DOHH2 (cell line): Measurements from ENCODE around the gene SPDYE11.
"Not testable (repeated sequence)": the region's sequence is repeated elsewhere in the genome, so short reads cannot be mapped to it uniquely, and the experiment has no call there.

ENCODE experiments used
- H3F3A ChIP-seq: fragments of 200-600 bp; sonication (generic), shearing (Covaris generic); 2 replicates; pipeline ENCODE4 v1.6.0; 2016; ENCODE audit warnings: antibody characterized with exemption, mild to moderate bottlenecking; ENCODE audit not compliant: control insufficient read depth, insufficient read depth
- H3K27ac ChIP-seq: fragments of 200-600 bp; sonication (generic); 2 replicates; pipeline ENCODE4 v1.5.1; 2014; ENCODE audit warnings: low read depth, mild to moderate bottlenecking, low read length, moderate library complexity
- H3K27me3 ChIP-seq: fragments of 200-600 bp; sonication (generic); 2 replicates; pipeline ENCODE4 v1.6.1; 2014; ENCODE audit warnings: mild to moderate bottlenecking, low read length, mixed read lengths; ENCODE audit not compliant: control insufficient read depth
- H3K36me3 ChIP-seq: fragments of 200-600 bp; sonication (generic); 2 replicates; pipeline ENCODE4 v1.6.1; 2014; ENCODE audit warnings: mild to moderate bottlenecking, low read length, moderate library complexity, mixed read lengths; ENCODE audit not compliant: control insufficient read depth
- H3K4me1 ChIP-seq: fragments of 200-600 bp; sonication (generic); 2 replicates; pipeline ENCODE4 v1.6.1; 2014; ENCODE audit warnings: mild to moderate bottlenecking, low read length, mixed read lengths; ENCODE audit not compliant: control insufficient read depth
- H3K4me2 ChIP-seq: fragments of 200-600 bp; sonication (generic); 2 replicates; pipeline ENCODE4 v1.6.0; 2014; ENCODE audit warnings: mild to moderate bottlenecking, low read length, moderate library complexity
- H3K4me3 ChIP-seq: fragments of 200-600 bp; sonication (generic); 2 replicates; pipeline ENCODE4 v1.5.1; 2014; ENCODE audit warnings: mild to moderate bottlenecking, low read length, mixed read lengths
- H3K79me2 ChIP-seq: fragments of 200-600 bp; sonication (generic); 2 replicates; pipeline ENCODE4 v1.6.1; 2014; ENCODE audit warnings: mild to moderate bottlenecking, low read length, mixed read lengths; ENCODE audit not compliant: control insufficient read depth
- H3K9me2 ChIP-seq: fragments of 200-600 bp; sonication (generic); replicated peaks from 2 replicates; pipeline ENCODE4 v1.6.1; 2014; ENCODE audit warnings: mild to moderate bottlenecking, low read length, mixed read lengths; ENCODE audit not compliant: control insufficient read depth
- H3K9me3 ChIP-seq: fragments of 200-600 bp; sonication (generic); 2 replicates; pipeline ENCODE4 v1.6.1; 2014; ENCODE audit warnings: antibody characterized with exemption, low read length, mixed read lengths; ENCODE audit not compliant: control insufficient read depth, insufficient read depth
- H4K20me1 ChIP-seq: fragments of 200-600 bp; sonication (generic); 2 replicates; pipeline ENCODE4 v1.6.0; 2014; ENCODE audit warnings: low read depth, mild to moderate bottlenecking, antibody characterized with exemption, low read length, moderate library complexity; ENCODE audit not compliant: control insufficient read depth, insufficient read depth

Gene SPDYE11, protein sequence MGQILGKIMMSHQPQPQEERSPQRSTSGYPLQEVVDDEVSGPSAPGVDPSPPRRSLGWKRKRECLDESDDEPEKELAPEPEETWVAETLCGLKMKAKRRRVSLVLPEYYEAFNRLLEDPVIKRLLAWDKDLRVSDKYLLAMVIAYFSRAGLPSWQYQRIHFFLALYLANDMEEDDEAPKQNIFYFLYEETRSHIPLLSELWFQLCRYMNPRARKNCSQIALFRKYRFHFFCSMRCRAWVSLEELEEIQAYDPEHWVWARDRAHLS

DNA sequence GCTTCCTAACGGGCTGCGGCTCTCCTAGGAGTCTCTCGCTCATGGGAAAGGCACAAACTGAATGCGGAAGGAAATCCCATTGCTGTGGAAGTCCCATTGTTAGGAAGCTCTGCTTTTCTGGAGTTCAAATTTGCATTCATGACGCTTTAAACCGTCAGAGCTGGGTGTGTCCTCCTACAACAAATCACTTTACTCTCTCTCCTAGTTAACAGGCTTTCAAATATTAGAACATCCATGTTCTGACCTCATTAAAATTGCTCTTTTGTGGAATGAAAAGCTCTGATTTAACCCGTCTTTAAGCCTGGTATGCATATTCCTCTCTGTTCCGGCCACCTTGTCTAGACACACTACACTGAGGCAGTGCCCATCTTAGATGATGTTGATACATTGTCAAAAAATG is at the start of gene SPDYE11:
Gene SPDYE11 (minus strand): TSS at position 101 of the 400 bp plus-strand sequence. CDS start 1,800 bp downstream, outside the sequence.
- H3K79me2 ChIP-seq, H3K4me2 ChIP-seq, H3K36me3 ChIP-seq, H3K9me3 ChIP-seq, H3K4me3 ChIP-seq, H4K20me1 ChIP-seq, H3K4me1 ChIP-seq, H3K9me2 ChIP-seq, H3K27me3 ChIP-seq, H3F3A ChIP-seq, H3K27ac ChIP-seq: not testable (repeated sequence)

DNA sequence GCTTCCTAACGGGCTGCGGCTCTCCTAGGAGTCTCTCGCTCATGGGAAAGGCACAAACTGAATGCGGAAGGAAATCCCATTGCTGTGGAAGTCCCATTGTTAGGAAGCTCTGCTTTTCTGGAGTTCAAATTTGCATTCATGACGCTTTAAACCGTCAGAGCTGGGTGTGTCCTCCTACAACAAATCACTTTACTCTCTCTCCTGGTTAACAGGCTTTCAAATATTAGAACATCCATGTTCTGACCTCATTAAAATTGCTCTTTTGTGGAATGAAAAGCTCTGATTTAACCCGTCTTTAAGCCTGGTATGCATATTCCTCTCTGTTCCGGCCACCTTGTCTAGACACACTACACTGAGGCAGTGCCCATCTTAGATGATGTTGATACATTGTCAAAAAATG is 28.2 kb upstream of the SPDYE11 start, which contains the start of gene SPDYE9:
Gene SPDYE9 (minus strand): TSS at position 101 of the 400 bp plus-strand sequence. CDS start 1,800 bp downstream, outside the sequence.
- H3K27ac ChIP-seq, H3K9me2 ChIP-seq, H3F3A ChIP-seq, H3K4me1 ChIP-seq, H4K20me1 ChIP-seq, H3K36me3 ChIP-seq, H3K4me3 ChIP-seq, H3K79me2 ChIP-seq, H3K9me3 ChIP-seq, H3K27me3 ChIP-seq, H3K4me2 ChIP-seq: not testable (repeated sequence)

- not testable (repeated sequence) for H4K20me1 ChIP-seq, H3K79me2 ChIP-seq, H3K4me2 ChIP-seq, H3K27ac ChIP-seq, H3K4me3 ChIP-seq, H3K9me3 ChIP-seq, H3K27me3 ChIP-seq, H3F3A ChIP-seq, H3K9me2 ChIP-seq, H3K4me1 ChIP-seq, H3K36me3 ChIP-seq
Observed at GRCh38 chr7:73029666-73030065, 28.0 kb downstream of the SPDYE11 start, which contains the start of gene SPDYE8. TSS of gene SPDYE8 (minus strand) at chr7:73029766. CDS start at chr7:73027966, 1,800 bp downstream.

GRCh38 chr7:73006491-73006890 is 51.2 kb downstream of the SPDYE11 start:
- not testable (repeated sequence) for H3K27ac ChIP-seq

GRCh38 chr7:73005693-73006447 is 51.8 kb downstream of the SPDYE11 start:
- not testable (repeated sequence) for H3K79me2 ChIP-seq, H3K4me1 ChIP-seq, H3K36me3 ChIP-seq, H3F3A ChIP-seq, H3K9me3 ChIP-seq, H3K9me2 ChIP-seq, H4K20me1 ChIP-seq, H3K27me3 ChIP-seq
- peak overlapping the region; percentile 59 for H3K4me2 ChIP-seq
- peak overlapping the region; percentile 74 for H3K27ac ChIP-seq
- H3K4me3 ChIP-seq, result peak overlapping the region; percentile 80

More at GRCh38 chr7:73006491-73006890, 51.2 kb downstream of the SPDYE11 start:
- peak overlapping the region; percentile 69 for H3K4me2 ChIP-seq
- not testable (repeated sequence) for H3K79me2 ChIP-seq, H3K9me3 ChIP-seq, H3F3A ChIP-seq, H3K9me2 ChIP-seq, H3K4me1 ChIP-seq, H3K36me3 ChIP-seq, H3K27me3 ChIP-seq, H4K20me1 ChIP-seq
- H3K4me3 ChIP-seq, result peak overlapping the region; percentile 70

DNA sequence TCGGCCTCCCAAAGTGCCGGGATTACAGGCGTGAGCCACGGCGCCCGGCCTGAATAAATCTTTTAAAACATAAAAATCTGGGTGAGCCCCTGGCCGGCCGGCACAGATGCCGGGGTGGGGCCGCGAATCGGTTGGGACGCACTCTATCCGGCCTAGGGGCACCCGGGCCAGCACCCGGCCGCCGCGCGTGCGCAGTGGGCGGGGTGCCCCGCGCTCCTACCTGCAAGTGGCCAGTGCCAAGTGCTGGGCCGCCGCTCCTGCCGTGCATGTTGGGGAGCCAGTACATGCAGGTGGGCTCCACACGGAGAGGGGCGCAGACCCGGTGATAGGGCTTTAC is 52.4 kb downstream of the SPDYE11 start:
- H3F3A ChIP-seq, H3K36me3 ChIP-seq, H3K9me2 ChIP-seq, H3K4me1 ChIP-seq, H3K79me2 ChIP-seq, H3K27me3 ChIP-seq, H4K20me1 ChIP-seq, H3K9me3 ChIP-seq: not testable (repeated sequence)
- Histone ChIP-seq H3K4me2 (peak overlapping the region; percentile 59), H3K4me3 (peak overlapping the region; percentile 80), H3K27ac (peak overlapping the region; percentile 74)

DNA sequence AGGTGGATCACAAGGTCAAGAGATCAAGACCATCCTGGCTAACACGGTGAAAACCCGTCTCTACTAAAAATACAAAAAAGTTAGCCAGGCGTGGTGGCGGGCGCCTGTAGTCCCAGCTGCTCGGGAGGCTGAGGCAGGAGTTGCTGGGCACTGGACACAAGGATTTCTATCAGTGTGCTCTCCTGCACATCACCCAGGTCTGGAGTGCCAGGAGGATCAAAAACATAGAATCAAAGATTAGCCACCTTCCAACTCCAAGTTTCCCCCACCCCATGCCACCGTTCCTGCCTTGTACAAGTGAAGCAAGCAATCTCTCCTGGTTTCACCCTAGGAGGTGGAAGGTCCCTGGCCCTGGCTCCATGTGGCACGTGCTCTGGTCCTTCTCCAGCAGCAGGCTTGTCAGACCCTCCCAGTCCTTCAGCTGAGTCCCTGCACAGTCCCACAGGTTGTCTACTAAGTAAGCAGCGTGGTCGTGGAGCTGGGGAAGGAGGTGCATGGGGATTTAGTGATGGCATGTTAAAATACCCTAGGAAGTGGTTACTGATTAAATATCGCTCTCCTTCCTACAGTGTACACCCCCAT is 59.7 kb downstream of the SPDYE11 start:
- not testable (repeated sequence) for H4K20me1 ChIP-seq

More for the DNA sequence above, 59.7 kb downstream of the SPDYE11 start:
- not testable (repeated sequence) for H3K36me3 ChIP-seq, H3K4me2 ChIP-seq, H3K27ac ChIP-seq, H3K79me2 ChIP-seq, H3K27me3 ChIP-seq, H3F3A ChIP-seq, H3K4me1 ChIP-seq, H3K4me3 ChIP-seq, H3K9me3 ChIP-seq, H3K9me2 ChIP-seq
